HepG2 (cell line): ENCODE results near the gene NHLRC3. TPM values are rescaled to one million over a fixed set of nuclear protein-coding genes. Genes with fewer than 3 reads are reported as not detected.

Source experiments
- ATRX ChIP-seq: sonication (generic); formaldehyde crosslinking; IDR thresholded peaks from 2 replicates; pipeline ENCODE4 v1.4.0; 2020; ENCODE audit warnings: missing genetic modification reagents, borderline replicate concordance
- FOXA1 ChIP-seq, 2 experiments: fragments of 450-650 bp in 1 of 2; sonication (generic) in 1 of 2; formaldehyde crosslinking in 1 of 2; IDR thresholded peaks; 2 replicates each; pipeline versions ENCODE4 v1.4.0 to v1.6.1; 2016 to 2020; ENCODE audit warnings: missing genetic modification reagents in 1 of 2
- FOXA3 ChIP-seq: IDR thresholded peaks from 2 replicates; pipeline ENCODE4 v1.6.1; 2016; ENCODE audit warnings: missing genetic modification reagents, missing compliant biosample characterization
- GATAD1 ChIP-seq: IDR thresholded peaks from 2 replicates; pipeline ENCODE4 v1.6.1; 2016; ENCODE audit warnings: missing genetic modification reagents, missing compliant biosample characterization
- HDAC1 ChIP-seq: sonication (generic); formaldehyde crosslinking; IDR thresholded peaks from 2 replicates; pipeline ENCODE4 v1.5.1; 2020; ENCODE audit warnings: mild to moderate bottlenecking, missing genetic modification reagents
- HMGA1 ChIP-seq: sonication (generic); formaldehyde crosslinking; conservative IDR thresholded peaks from 2 replicates; pipeline ENCODE4 v1.4.0; 2020; ENCODE audit warnings: missing genetic modification reagents
- IRF2 ChIP-seq: IDR thresholded peaks from 2 replicates; pipeline ENCODE4 v1.6.1; 2018; ENCODE audit warnings: missing genetic modification reagents, missing compliant biosample characterization
- MXI1 ChIP-seq: IDR thresholded peaks from 3 replicates; pipeline ENCODE4 v1.6.1; 2012; ENCODE audit warnings: low read depth, low read length, inconsistent platforms, borderline replicate concordance
- NR2F2 ChIP-seq: IDR thresholded peaks from 2 replicates; pipeline ENCODE4 v1.6.1; 2012; ENCODE audit warnings: low read depth, inconsistent platforms, borderline replicate concordance
- NR3C1 ChIP-seq: sonication (generic); formaldehyde crosslinking; IDR thresholded peaks from 2 replicates; pipeline ENCODE4 v1.4.0; 2020; ENCODE audit warnings: missing genetic modification reagents
- ONECUT2 ChIP-seq: sonication (generic); formaldehyde crosslinking; IDR thresholded peaks from 2 replicates; pipeline ENCODE4 v1.4.0; 2020; ENCODE audit warnings: missing genetic modification reagents
- PHF20 ChIP-seq: sonication (generic); formaldehyde crosslinking; IDR thresholded peaks from 2 replicates; pipeline ENCODE4 v1.5.0; 2020; ENCODE audit warnings: mild to moderate bottlenecking, missing genetic modification reagents
- POLR2A ChIP-seq, 2 experiments: IDR thresholded peaks; 2 replicates each; pipeline ENCODE4 v1.6.1; 2011; ENCODE audit warnings: low read depth in 2 of 2, low read length in 2 of 2, mild to moderate bottlenecking in 1 of 2, moderate library complexity in 1 of 2; ENCODE audit not compliant: insufficient read depth in 1 of 2
- SNRNP70 ChIP-seq: fragments of 200-400 bp; formaldehyde crosslinking; IDR thresholded peaks from 2 replicates; pipeline ENCODE4 v1.6.1; 2017; ENCODE audit warnings: mild to moderate bottlenecking, low read depth, low read length, moderate library complexity
- SRSF9 ChIP-seq: fragments of 200-400 bp; formaldehyde crosslinking; IDR thresholded peaks from 2 replicates; pipeline ENCODE4 v1.6.1; 2018; ENCODE audit warnings: borderline replicate concordance, mild to moderate bottlenecking, low read depth, low read length; ENCODE audit not compliant: insufficient read depth, poor library complexity, severe bottlenecking
- TBX3 ChIP-seq: fragments of 450-650 bp; IDR thresholded peaks from 2 replicates; pipeline ENCODE4 v1.6.1; 2017; ENCODE audit warnings: antibody characterized with exemption, mild to moderate bottlenecking, inconsistent platforms, borderline replicate concordance
- TFDP1 ChIP-seq: IDR thresholded peaks from 2 replicates; pipeline ENCODE4 v1.6.1; 2016; ENCODE audit warnings: missing compliant biosample characterization, missing genetic modification reagents, borderline replicate concordance
- ZBTB3 ChIP-seq: sonication (generic); formaldehyde crosslinking; IDR thresholded peaks from 2 replicates; pipeline ENCODE4 v1.4.0; 2020; ENCODE audit warnings: low read depth, mild to moderate bottlenecking, moderate library complexity, missing genetic modification reagents, borderline replicate concordance
- ZNF24 ChIP-seq: fragments of 450-650 bp; IDR thresholded peaks from 2 replicates; pipeline ENCODE4 v1.6.1; 2017; ENCODE audit warnings: antibody characterized with exemption, mild to moderate bottlenecking
- ZNF296 ChIP-seq: sonication (generic); formaldehyde crosslinking; conservative IDR thresholded peaks from 2 replicates; pipeline ENCODE4 v1.5.0; 2020; ENCODE audit warnings: mild to moderate bottlenecking, missing genetic modification reagents
- ZNF343 ChIP-seq: sonication (generic); formaldehyde crosslinking; IDR thresholded peaks from 2 replicates; pipeline ENCODE4 v1.4.0; 2020; ENCODE audit warnings: mild to moderate bottlenecking, missing genetic modification reagents
- ZNF354B ChIP-seq: sonication (generic); formaldehyde crosslinking; IDR thresholded peaks from 2 replicates; pipeline ENCODE4 v1.8.0; 2022; ENCODE audit warnings: mild to moderate bottlenecking, missing genetic modification reagents
- ZNF564 ChIP-seq: sonication (generic); formaldehyde crosslinking; IDR thresholded peaks from 2 replicates; pipeline ENCODE4 v1.8.1; 2023; ENCODE audit warnings: mild to moderate bottlenecking, missing genetic modification reagents
- ZNF660 ChIP-seq: sonication (generic); formaldehyde crosslinking; IDR thresholded peaks from 2 replicates; pipeline ENCODE4 v1.5.1; 2020; ENCODE audit warnings: mild to moderate bottlenecking, low read depth, missing genetic modification reagents, borderline replicate concordance
- ZNF775 ChIP-seq: sonication (generic); formaldehyde crosslinking; IDR thresholded peaks from 2 replicates; pipeline ENCODE4 v1.4.0; 2020; ENCODE audit warnings: missing genetic modification reagents, mild to moderate bottlenecking, moderate library complexity, borderline replicate concordance
- ZNF850 ChIP-seq: sonication (generic); formaldehyde crosslinking; conservative IDR thresholded peaks from 2 replicates; pipeline ENCODE4 v1.9.0; 2021; ENCODE audit warnings: mild to moderate bottlenecking, missing genetic modification reagents
- polyA plus RNA-seq, 8 experiments: library from polyadenylated mRNA; depleted of rRNA in 3 of 8; stranded (reverse) in 7 of 8; unstranded in 1 of 8; fragments of >200 nt; fragmentation: Illumina TruSeq in 4 of 8; extraction: Trizol in 4 of 8; gene quantifications; 2 replicates each; pipeline versions ENCODE4 v1.2.1 to v1.2.3, GENCODE V29; 2011 to 2016; ENCODE audit warnings: low read depth in 4 of 8, missing spikeins in 1 of 8, mixed read lengths in 1 of 8; ENCODE audit not compliant: insufficient read depth in 1 of 8
- total RNA-seq, 5 experiments: library from RNA; depleted of rRNA; stranded (reverse); fragments of >200 nt; fragmentation: Illumina TruSeq; extraction: Trizol; gene quantifications; 2 replicates each; pipeline ENCODE4 v1.2.3, GENCODE V29; 2016; ENCODE audit warnings: low read depth in 1 of 5
- TF ChIP-seq, protein P1 (sequence below): sonication (generic); formaldehyde crosslinking; IDR thresholded peaks from 2 replicates; pipeline ENCODE4 v1.4.0; 2020; ENCODE audit warnings: missing genetic modification reagents; ENCODE audit errors: not compliant biosample characterization
- TF ChIP-seq, protein P2 (sequence below): sonication (generic); formaldehyde crosslinking; IDR thresholded peaks from 2 replicates; pipeline ENCODE4 v1.4.0; 2020; ENCODE audit warnings: mild to moderate bottlenecking, missing genetic modification reagents

The NHLRC3 gene
- total and polyA plus RNA-seq, 2 of the 13 experiments (the other 11 are each of a cell fraction or from before 2014, with no cell fraction given) = 19.9 to 29.8 TPM

- no peak for TF ChIP-seq TBX3
- no peak for TF ChIP-seq ZBTB3 (CRISPR knock-in tag)
- TF ChIP-seq IRF2 (CRISPR knock-in tag) = peak; percentile 29; the same call in 1 of the 2 replicates
- TF ChIP-seq HDAC1 (CRISPR knock-in tag) = peak; percentile 75
- TF ChIP-seq FOXA1 (IDR thresholded peaks at IDR 0.05) = no peak
- TF ChIP-seq FOXA1 (CRISPR knock-in tag; IDR thresholded peaks at IDR 0.05) = 0 out of 2 replicates have a peak, but pooled peaks have one; percentile 5
- no peak for TF ChIP-seq ATRX (CRISPR knock-in tag)
- peak; percentile 90 for TF ChIP-seq PHF20 (CRISPR knock-in tag)
- TF ChIP-seq NR2F2 = no peak
- no peak for TF ChIP-seq ONECUT2 (CRISPR knock-in tag)
- TF ChIP-seq ZNF354B (CRISPR knock-in tag) = no peak
- no peak for TF ChIP-seq ZNF850 (CRISPR knock-in tag)
- no peak for TF ChIP-seq ZNF24
- peak; percentile 26; the same call in 1 of the 3 replicates for TF ChIP-seq MXI1
- TF ChIP-seq, protein P1, sequence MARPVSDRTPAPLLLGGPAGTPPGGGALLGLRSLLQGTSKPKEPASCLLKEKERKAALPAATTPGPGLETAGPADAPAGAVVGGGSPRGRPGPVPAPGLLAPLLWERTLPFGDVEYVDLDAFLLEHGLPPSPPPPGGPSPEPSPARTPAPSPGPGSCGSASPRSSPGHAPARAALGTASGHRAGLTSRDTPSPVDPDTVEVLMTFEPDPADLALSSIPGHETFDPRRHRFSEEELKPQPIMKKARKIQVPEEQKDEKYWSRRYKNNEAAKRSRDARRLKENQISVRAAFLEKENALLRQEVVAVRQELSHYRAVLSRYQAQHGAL (CRISPR knock-in tag) = no peak
- TF ChIP-seq ZNF343 (CRISPR knock-in tag) = no peak
- TF ChIP-seq, protein P2, sequence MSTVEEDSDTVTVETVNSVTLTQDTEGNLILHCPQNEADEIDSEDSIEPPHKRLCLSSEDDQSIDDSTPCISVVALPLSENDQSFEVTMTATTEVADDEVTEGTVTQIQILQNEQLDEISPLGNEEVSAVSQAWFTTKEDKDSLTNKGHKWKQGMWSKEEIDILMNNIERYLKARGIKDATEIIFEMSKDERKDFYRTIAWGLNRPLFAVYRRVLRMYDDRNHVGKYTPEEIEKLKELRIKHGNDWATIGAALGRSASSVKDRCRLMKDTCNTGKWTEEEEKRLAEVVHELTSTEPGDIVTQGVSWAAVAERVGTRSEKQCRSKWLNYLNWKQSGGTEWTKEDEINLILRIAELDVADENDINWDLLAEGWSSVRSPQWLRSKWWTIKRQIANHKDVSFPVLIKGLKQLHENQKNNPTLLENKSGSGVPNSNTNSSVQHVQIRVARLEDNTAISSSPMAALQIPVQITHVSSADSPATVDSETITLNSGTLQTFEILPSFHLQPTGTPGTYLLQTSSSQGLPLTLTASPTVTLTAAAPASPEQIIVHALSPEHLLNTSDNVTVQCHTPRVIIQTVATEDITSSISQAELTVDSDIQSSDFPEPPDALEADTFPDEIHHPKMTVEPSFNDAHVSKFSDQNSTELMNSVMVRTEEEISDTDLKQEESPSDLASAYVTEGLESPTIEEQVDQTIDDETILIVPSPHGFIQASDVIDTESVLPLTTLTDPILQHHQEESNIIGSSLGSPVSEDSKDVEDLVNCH (CRISPR knock-in tag) = no peak
- no peak for TF ChIP-seq ZNF660
- TF ChIP-seq SNRNP70 = no peak
- peak; percentile 98 for TF ChIP-seq TFDP1
- no peak for TF ChIP-seq NR3C1 (CRISPR knock-in tag)
- TF ChIP-seq FOXA3 (CRISPR knock-in tag) = no peak
- TF ChIP-seq GATAD1 (CRISPR knock-in tag) = peak; percentile 93
- TF ChIP-seq ZNF564 (CRISPR knock-in tag) = peak; percentile 36; the same call in 1 of the 2 replicates
- TF ChIP-seq POLR2A (IDR thresholded peaks at IDR 0.05; ENCODE audit: insufficient read depth in 1 of 2, low read depth in 2 of 2, low read length in 2 of 2) = peak; percentile 44 to 74; a peak in 3 of 4 replicates
- no peak; the same call in 1 of the 2 replicates for TF ChIP-seq ZNF296 (CRISPR knock-in tag)
- TF ChIP-seq SRSF9 = no peak
- TF ChIP-seq HMGA1 (CRISPR knock-in tag) = no peak
- TF ChIP-seq ZNF775 (CRISPR knock-in tag) = no peak
Observed at GRCh38 chr13:39037880-39038568, at the start of gene NHLRC3, which contains the start of gene PROSER1 (continued).
